H9 (cell line): ENCODE measurements around the gene TPPP. TPM values are rescaled to one million over a fixed set of nuclear protein-coding genes. Genes with fewer than 3 reads are reported as not detected.

Source experiments
- DNase-seq: peaks from one replicate; pipeline ENCODE4 v3.0.0-alpha.2; 2017
- H2AFZ ChIP-seq: one replicate; pipeline ENCODE4 v1.6.1; 2013; ENCODE audit warnings: mild to moderate bottlenecking, low read length, control low read depth, moderate library complexity
- H2AK5ac ChIP-seq: 2 replicates; pipeline ENCODE4 v1.6.1; 2013; ENCODE audit warnings: low read length, control low read depth, mixed read lengths; ENCODE audit not compliant: insufficient read length
- H2BK120ac ChIP-seq: one replicate; pipeline ENCODE4 v1.6.1; 2013; ENCODE audit warnings: low read depth, mild to moderate bottlenecking, low read length, control low read depth, inconsistent platforms; ENCODE audit not compliant: poor library complexity, severe bottlenecking
- H2BK12ac ChIP-seq: 2 replicates; pipeline ENCODE4 v1.6.1; 2013; ENCODE audit warnings: low read length, control low read depth, mixed read lengths, low read depth; ENCODE audit not compliant: insufficient read length
- H2BK15ac ChIP-seq: 2 replicates; pipeline ENCODE4 v1.6.1; 2013; ENCODE audit warnings: low read depth, low read length, control low read depth
- H2BK20ac ChIP-seq: one replicate; pipeline ENCODE4 v1.6.1; 2013; ENCODE audit warnings: low read depth, mild to moderate bottlenecking, low read length, control low read depth, inconsistent platforms; ENCODE audit not compliant: poor library complexity, severe bottlenecking
- H2BK5ac ChIP-seq: 2 replicates; pipeline ENCODE4 v1.6.1; 2013; ENCODE audit warnings: low read length, control low read depth, mixed read lengths; ENCODE audit not compliant: insufficient read length
- H3K14ac ChIP-seq: 2 replicates; pipeline ENCODE4 v1.6.1; 2013; ENCODE audit warnings: low read length, control low read depth; ENCODE audit not compliant: insufficient read depth
- H3K18ac ChIP-seq: 2 replicates; pipeline ENCODE4 v1.6.1; 2013; ENCODE audit warnings: low read depth, mild to moderate bottlenecking, mixed read lengths, low read length, control low read depth; ENCODE audit not compliant: insufficient read length
- H3K23ac ChIP-seq: 2 replicates; pipeline ENCODE4 v1.6.1; 2013; ENCODE audit warnings: low read length, control low read depth, mixed read lengths, low read depth; ENCODE audit not compliant: insufficient read length
- H3K23me2 ChIP-seq: 2 replicates; pipeline ENCODE4 v1.6.1; 2013; ENCODE audit warnings: low read depth, mild to moderate bottlenecking, mixed read lengths, low read length, control low read depth; ENCODE audit not compliant: insufficient read length, poor library complexity, severe bottlenecking
- H3K27ac ChIP-seq: 2 replicates; pipeline ENCODE4 v1.5.1; 2013; ENCODE audit warnings: low read length, control low read depth, mixed read lengths, low read depth; ENCODE audit not compliant: insufficient read length
- H3K27me3 ChIP-seq: 2 replicates; pipeline ENCODE4 v1.6.1; 2013; ENCODE audit warnings: low read length, control low read depth, inconsistent platforms; ENCODE audit not compliant: insufficient read depth
- H3K4ac ChIP-seq: 2 replicates; pipeline ENCODE4 v1.6.1; 2013; ENCODE audit warnings: low read depth, mild to moderate bottlenecking, control low read depth, inconsistent platforms, low read length, moderate library complexity
- H3K4me1 ChIP-seq: 2 replicates; pipeline ENCODE4 v1.6.1; 2013; ENCODE audit warnings: low read length, control low read depth, inconsistent platforms; ENCODE audit not compliant: insufficient read depth
- H3K4me2 ChIP-seq: 2 replicates; pipeline ENCODE4 v1.6.1; 2013; ENCODE audit warnings: low read length, control low read depth, mixed read lengths; ENCODE audit not compliant: insufficient read length, insufficient read depth
- H3K56ac ChIP-seq: 2 replicates; pipeline ENCODE4 v1.6.1; 2013; ENCODE audit warnings: low read depth, mild to moderate bottlenecking, mixed read lengths, low read length, control low read depth; ENCODE audit not compliant: insufficient read length
- H3K79me1 ChIP-seq: 2 replicates; pipeline ENCODE4 v1.6.1; 2013; ENCODE audit warnings: low read depth, mild to moderate bottlenecking, moderate library complexity, low read length, control low read depth, inconsistent platforms; ENCODE audit not compliant: insufficient read depth, poor library complexity, severe bottlenecking
- H3K79me2 ChIP-seq: 2 replicates; pipeline ENCODE4 v1.6.1; 2013; ENCODE audit warnings: low read length, control low read depth, inconsistent platforms; ENCODE audit not compliant: insufficient read depth
- H3K9ac ChIP-seq: 2 replicates; pipeline ENCODE4 v1.6.1; 2013; ENCODE audit warnings: low read length, control low read depth, mixed read lengths; ENCODE audit not compliant: insufficient read length; ENCODE audit errors: extremely low read depth
- H3K9me3 ChIP-seq: one replicate; pipeline ENCODE4 v1.6.1; 2013; ENCODE audit warnings: low read depth, low read length, inconsistent platforms; ENCODE audit not compliant: control insufficient read depth
- H3T11ph ChIP-seq: one replicate; pipeline ENCODE4 v1.6.1; 2013; ENCODE audit warnings: mild to moderate bottlenecking, low read length, control low read depth, inconsistent platforms
- H4K20me1 ChIP-seq: one replicate; pipeline ENCODE4 v1.6.1; 2013; ENCODE audit not compliant: control insufficient read depth, insufficient read length, insufficient read depth
- H4K5ac ChIP-seq: 2 replicates; pipeline ENCODE4 v1.6.1; 2013; ENCODE audit warnings: low read depth, mild to moderate bottlenecking, mixed read lengths, low read length, control low read depth; ENCODE audit not compliant: insufficient read length
- H4K8ac ChIP-seq: replicated peaks from 2 replicates; pipeline ENCODE4 v1.6.1; 2013; ENCODE audit warnings: low read length, control low read depth, mixed read lengths, low read depth; ENCODE audit not compliant: insufficient read length
- H4K91ac ChIP-seq: 2 replicates; pipeline ENCODE4 v1.6.1; 2013; ENCODE audit warnings: low read depth, mild to moderate bottlenecking, moderate library complexity, mixed read lengths, low read length, control low read depth; ENCODE audit not compliant: insufficient read length
- H3K27ac Mint-ChIP-seq, 3 experiments: 2 replicates in 2 of 3; 3 replicates in 1 of 3; pipeline ENCODE4 v1.8.0; 2020 to 2021; ENCODE audit warnings: mixed read lengths in 3 of 3, mild to moderate bottlenecking in 1 of 3, moderate library complexity in 1 of 3
- H3K27me3 Mint-ChIP-seq: 2 replicates; pipeline ENCODE4 v1.8.0; 2021; ENCODE audit warnings: low read depth, mild to moderate bottlenecking, moderate library complexity, mixed read lengths
- H3K36me3 Mint-ChIP-seq, 3 experiments: 2 replicates in 2 of 3; 3 replicates in 1 of 3; pipeline ENCODE4 v1.8.0; 2020 to 2021; ENCODE audit warnings: low read depth in 3 of 3, mixed read lengths in 3 of 3; ENCODE audit not compliant: insufficient read depth in 1 of 3
- H3K4me1 Mint-ChIP-seq, 2 experiments: 2 replicates each; pipeline ENCODE4 v1.8.0; 2020; ENCODE audit warnings: mixed read lengths in 2 of 2
- H3K4me3 Mint-ChIP-seq, 2 experiments: 2 replicates in 1 of 2; 3 replicates in 1 of 2; pipeline ENCODE4 v1.8.0; 2020 to 2021; ENCODE audit warnings: mild to moderate bottlenecking in 2 of 2, mixed read lengths in 2 of 2, moderate library complexity in 1 of 2
- H3K9me3 Mint-ChIP-seq, 2 experiments: 2 replicates in 1 of 2; 3 replicates in 1 of 2; pipeline ENCODE4 v1.8.0; 2020; ENCODE audit warnings: mild to moderate bottlenecking in 2 of 2, mixed read lengths in 2 of 2, moderate library complexity in 1 of 2
- CTCF ChIP-seq: fragments of 200-600 bp; sonication (generic); conservative IDR thresholded peaks from 3 replicates; pipeline ENCODE4 v1.8.0; 2021; ENCODE audit warnings: antibody characterized with exemption, mild to moderate bottlenecking
- WGBS: extraction: QIAGEN DNeasy Blood & Tissue Kit; methylation state at CpG from one replicate; pipeline ENCODE4 v1.1.7; 2013; ENCODE audit warnings: missing lambda C conversion rate, low lambda C conversion rate, mixed read lengths; ENCODE audit not compliant: insufficient read length; ENCODE audit errors: extremely low coverage; 5-methylcytosine and 5-hydroxymethylcytosine counted together
- total RNA-seq: library from RNA; stranded (reverse); gene quantifications from 2 replicates; pipeline ENCODE4 v1.2.1, GENCODE V29; 2021

The TPPP gene
- total RNA-seq, 1 experiment from 2014 or later: 0.44 TPM

- Histone ChIP-seq H4K5ac (no peak overlapping the region), H3K23ac (no peak overlapping the region), H2BK120ac (no peak overlapping the region), H3K27ac (no peak overlapping the region), H3K79me2 (no peaks in the 10 kb centered on the region), H3K79me1 (no peaks in the 10 kb centered on the region), H3K23me2 (no peaks in the 10 kb centered on the region), H2BK5ac (no peak overlapping the region), H3K56ac (no peak overlapping the region), H3K9ac (no peak overlapping the region), H3T11ph (no peak overlapping the region), H2BK15ac (no peak overlapping the region), H4K8ac (no peak overlapping the region), H2AK5ac (no peak overlapping the region), H2AFZ (no peak overlapping the region), H2BK12ac (no peak overlapping the region), H4K91ac (no peak overlapping the region), H3K9me3 (peaks cover 35% of the 10 kb centered on the region), H4K20me1 (no peaks in the 10 kb centered on the region), H3K4ac (no peak overlapping the region), H3K27me3 (no peaks in the 10 kb centered on the region), H3K18ac (no peak overlapping the region), H2BK20ac (no peak overlapping the region), H3K4me2 (no peak overlapping the region), H3K14ac (no peak overlapping the region), H3K4me1 (no peaks in the 10 kb centered on the region)
- no peak for DNase-seq
- no peak for TF ChIP-seq CTCF
- H3K4me1 Mint-ChIP-seq: no peaks in the 10 kb centered on the region
- H3K27ac Mint-ChIP-seq: no peak overlapping the region
- H3K27me3 Mint-ChIP-seq: no peaks in the 10 kb centered on the region; the same call in 1 of the 2 replicates
- H3K9me3 Mint-ChIP-seq: peaks cover 2 to 9% of the 10 kb centered on the region in 2 experiments; a peak in 2 of 5 replicates
- no peak overlapping the region for H3K4me3 Mint-ChIP-seq
- no CpG with 5 or more reads among the region's 16 CpGs for WGBS
- H3K36me3 Mint-ChIP-seq: peaks cover 25 to 39% (median 30%) of the 10 kb centered on the region in 3 experiments
Measured at GRCh38 chr5:651296-652022, 41.7 kb downstream of the TPPP start.
